Femur (tissue), 1 donor: ENCODE data around the gene ATG10.
"Not testable (repeated sequence)": the region's sequence is repeated elsewhere in the genome, so short reads cannot be mapped to it uniquely, and the experiment has no call there.

Source experiments
- DNase-seq: peaks from one replicate; pipeline ENCODE4 v3.0.0-alpha.2; 2017

The ATG10 gene

GRCh38 chr5:82244854-82245635, 273.2 kb downstream of the ATG10 start:
- no peak for DNase-seq

GRCh38 chr5:82246960-82247574, 275.2 kb downstream of the ATG10 start:
- no peak for DNase-seq

- no peak for DNase-seq
Measured at GRCh38 chr5:82252744-82253143, 280.9 kb downstream of the ATG10 start.

GRCh38 chr5:82255844-82256243, 284.0 kb downstream of the ATG10 start:
- no peak for DNase-seq

GRCh38 chr5:82257247-82257646, 285.4 kb downstream of the ATG10 start:
- no peak for DNase-seq

GRCh38 chr5:82257729-82258128, 285.9 kb downstream of the ATG10 start:
- DNase-seq, result no peak

GRCh38 chr5:82259172-82259800, 287.5 kb downstream of the ATG10 start:
- DNase-seq, result no peak

- DNase-seq, result no peak
Measured at GRCh38 chr5:82265047-82265446, 293.2 kb downstream of the ATG10 start.

- DNase-seq, result not testable (repeated sequence)
Measured at GRCh38 chr5:82267297-82267933, 295.6 kb downstream of the ATG10 start.

- not testable (repeated sequence) for DNase-seq
Measured at GRCh38 chr5:82269363-82269762, 297.5 kb downstream of the ATG10 start.

GRCh38 chr5:82272571-82273356, 300.9 kb downstream of the ATG10 start:
- DNase-seq, result not testable (repeated sequence)

- DNase-seq, result not testable (repeated sequence)
Measured at GRCh38 chr5:82273426-82273825, 301.6 kb downstream of the ATG10 start.

GRCh38 chr5:82274343-82275211, 302.8 kb downstream of the ATG10 start:
- no peak for DNase-seq

- no peak for DNase-seq
Measured at GRCh38 chr5:82275216-82275664, 303.4 kb downstream of the ATG10 start.

GRCh38 chr5:82276800-82277612, 305.2 kb downstream of the ATG10 start:
- DNase-seq, result no peak

- DNase-seq, result no peak
Measured at GRCh38 chr5:82277613-82277986, 305.8 kb downstream of the ATG10 start.

- peak; percentile 94 for DNase-seq
Measured at GRCh38 chr5:82277987-82278710, 306.3 kb downstream of the ATG10 start, which contains the start of gene RPS23. TSS of gene RPS23 (minus strand) at chr5:82278354. CDS start at chr5:82278323, 31 bp downstream.

GRCh38 chr5:82278711-82279370, 307.0 kb downstream of the ATG10 start:
- DNase-seq, result no peak

- DNase-seq, result no peak
Measured at GRCh38 chr5:82283893-82284292, 312.1 kb downstream of the ATG10 start.
